HEK293 (cell line): Measurements from ENCODE around the gene AGAP1.

ENCODE experiments used
- CTCF ChIP-seq: fragments of 450-650 bp; formaldehyde crosslinking; IDR thresholded peaks from 2 replicates; pipeline ENCODE4 v1.5.1; 2016; ENCODE audit warnings: missing biosample characterization, missing genetic modification characterization
- HOXC10 ChIP-seq: sonication (generic); formaldehyde crosslinking; IDR thresholded peaks from 2 replicates; pipeline ENCODE4 v1.8.1; 2023; ENCODE audit warnings: mild to moderate bottlenecking, missing genetic modification reagents
- INSM2 ChIP-seq: fragments of 450-650 bp; formaldehyde crosslinking; IDR thresholded peaks from 2 replicates; pipeline ENCODE4 v1.5.1; 2016; ENCODE audit warnings: missing biosample characterization, missing genetic modification characterization
- OVOL3 ChIP-seq: fragments of 450-650 bp; formaldehyde crosslinking; IDR thresholded peaks from 2 replicates; pipeline ENCODE4 v1.5.1; 2016; ENCODE audit warnings: missing biosample characterization, missing genetic modification characterization
- PRDM1 ChIP-seq: fragments of 450-650 bp; formaldehyde crosslinking; IDR thresholded peaks from 2 replicates; pipeline ENCODE4; 2016; ENCODE audit warnings: missing biosample characterization, missing genetic modification characterization
- ZBTB11 ChIP-seq: fragments of 450-650 bp; formaldehyde crosslinking; conservative IDR thresholded peaks from 2 replicates; pipeline ENCODE4 v1.5.1; 2016; ENCODE audit warnings: low read depth, missing biosample characterization, missing genetic modification characterization
- ZBTB20 ChIP-seq: fragments of 450-650 bp; formaldehyde crosslinking; IDR thresholded peaks from 2 replicates; pipeline ENCODE4 v1.5.1; 2016; ENCODE audit warnings: missing biosample characterization, missing genetic modification characterization
- ZNF138 ChIP-seq: fragments of 450-650 bp; formaldehyde crosslinking; IDR thresholded peaks from 2 replicates; pipeline ENCODE4 v1.5.1; 2016; ENCODE audit warnings: missing biosample characterization, missing genetic modification characterization, borderline replicate concordance
- ZNF184 ChIP-seq: fragments of 450-650 bp; IDR thresholded peaks from 2 replicates; pipeline ENCODE4 v1.5.1; 2018; ENCODE audit warnings: missing biosample characterization, mild to moderate bottlenecking, missing genetic modification characterization
- ZNF362 ChIP-seq: fragments of 450-650 bp; formaldehyde crosslinking; IDR thresholded peaks from 2 replicates; pipeline ENCODE4 v1.5.1; 2016; ENCODE audit warnings: missing biosample characterization, missing genetic modification characterization
- ZNF777 ChIP-seq: fragments of 450-650 bp; formaldehyde crosslinking; IDR thresholded peaks from 2 replicates; pipeline ENCODE4 v1.5.1; 2017; ENCODE audit warnings: missing biosample characterization, missing genetic modification characterization, borderline replicate concordance

GRCh38 chr2:235597081-235597615, 103.3 kb downstream of the AGAP1 start:
- TF ChIP-seq OVOL3 (no peak), ZBTB11 (no peak), CTCF (tag by site-specific recombination) (no peak), ZNF184 (tag by site-specific recombination) (no peak), ZBTB20 (tag by site-specific recombination) (no peak), INSM2 (tag by site-specific recombination) (no peak), PRDM1 (tag by site-specific recombination) (no peak), ZNF777 (tag by site-specific recombination) (no peak), ZNF138 (tag by site-specific recombination) (no peak), ZNF362 (tag by site-specific recombination) (no peak), HOXC10 (CRISPR knock-in tag) (no peak)
